ENCODE data around the gene ANO2.
"Not testable (repeated sequence)": the region's sequence is repeated elsewhere in the genome, so short reads cannot be mapped to it uniquely, and the experiment has no call there.

The ANO2 gene

GRCh38 chr12:5889381-5890047 lies 55.5 kb downstream of the ANO2 start:
- no peak for TF ChIP-seq CTCF (IDR thresholded peaks at IDR 0.05; ENCODE audit: insufficient read depth, low read depth, low read length, missing control alignments)
- no peak for DNase-seq (ENCODE audit: low read depth)
- no peak overlapping the region for H3K4me3 ChIP-seq (ENCODE audit: low read length)

- no peak overlapping the region for H3K4me3 ChIP-seq (ENCODE audit: low read length)
- no peak for DNase-seq (ENCODE audit: low read depth)
- no peak for TF ChIP-seq CTCF (IDR thresholded peaks at IDR 0.05; ENCODE audit: insufficient read depth, low read depth, low read length, missing control alignments)
Measured at GRCh38 chr12:5888816-5889315, 56.2 kb downstream of the ANO2 start.

GRCh38 chr12:5887819-5888218 lies 57.2 kb downstream of the ANO2 start:
- DNase-seq (ENCODE audit: low read depth); H3K4me3 ChIP-seq (ENCODE audit: low read length): not testable (repeated sequence)

GRCh38 chr12:5884866-5885265 lies 60.2 kb downstream of the ANO2 start:
- TF ChIP-seq CTCF (IDR thresholded peaks at IDR 0.05; ENCODE audit: insufficient read depth, low read depth, low read length, missing control alignments): no peak
- no peak for DNase-seq (ENCODE audit: low read depth)
- no peak overlapping the region for H3K4me3 ChIP-seq (ENCODE audit: low read length)

- TF ChIP-seq CTCF (IDR thresholded peaks at IDR 0.05; ENCODE audit: insufficient read depth, low read depth, low read length, missing control alignments): no peak
- no peak for DNase-seq (ENCODE audit: low read depth)
- no peak overlapping the region for H3K4me3 ChIP-seq (ENCODE audit: low read length)
Measured at GRCh38 chr12:5884285-5884684, 60.8 kb downstream of the ANO2 start.

GRCh38 chr12:5882511-5883190 lies 62.4 kb downstream of the ANO2 start:
- DNase-seq (ENCODE audit: low read depth): no peak
- no peak for TF ChIP-seq CTCF (IDR thresholded peaks at IDR 0.05; ENCODE audit: insufficient read depth, low read depth, low read length, missing control alignments)
- no peak overlapping the region for H3K4me3 ChIP-seq (ENCODE audit: low read length)

GRCh38 chr12:5881666-5882065 lies 63.4 kb downstream of the ANO2 start:
- no peak for TF ChIP-seq CTCF (IDR thresholded peaks at IDR 0.05; ENCODE audit: insufficient read depth, low read depth, low read length, missing control alignments)
- H3K4me3 ChIP-seq (ENCODE audit: low read length): no peak overlapping the region
- no peak for DNase-seq (ENCODE audit: low read depth)

Data from epithelial cell of esophagus (primary cell).